Panc1 (cell line): ENCODE data around the gene SBF1. TPM values are rescaled to one million over a fixed set of nuclear protein-coding genes. Genes with fewer than 3 reads are reported as not detected.

Source experiments
- ATAC-seq: fragments of 200-7000 bp; cut with Tn5 transposase; 2 replicates; pipeline ENCODE4 v1.9.1; 2020; ENCODE audit warnings: mild to moderate bottlenecking, moderate library complexity
- BruUV-seq: library from RNA; stranded (reverse); fragments of 400-500 nt; replicated peaks from 2 replicates; lab custom pipeline; 2021; lab: Mats Ljungman, UMichigan
- CTCF ChIA-PET: fragments of 300-600 bp; sonication (Branson Sonifier 250); formaldehyde crosslinking; loops from one replicate; lab custom pipeline; 2022; ENCODE audit warnings: antibody characterized with exemption; lab: Charles Lee
- POLR2A ChIA-PET: fragments of 300-600 bp; sonication (Branson Sonifier 250); formaldehyde crosslinking; loops from one replicate; lab custom pipeline; 2022; ENCODE audit warnings: antibody characterized with exemption; lab: Charles Lee
- DNase-seq: peaks from one replicate; pipeline ENCODE4 v3.0.0-alpha.2; 2010; ENCODE audit warnings: low read depth, low spot score
- H3K27ac ChIP-seq: 2 replicates; pipeline ENCODE4 v1.5.1; 2011; ENCODE audit warnings: mild to moderate bottlenecking, low read length, inconsistent platforms
- H3K27me3 ChIP-seq: fragments of 200-500 bp; sonication (Bioruptor generic); 2 replicates; pipeline ENCODE4 v1.6.0; 2014; ENCODE audit warnings: low read length, inconsistent platforms; ENCODE audit not compliant: control insufficient read depth, insufficient read depth
- H3K36me3 ChIP-seq: fragments of 200-500 bp; sonication (Bioruptor generic); 2 replicates; pipeline ENCODE4 v1.5.1; 2014; ENCODE audit warnings: inconsistent platforms, mild to moderate bottlenecking, low read length, moderate library complexity; ENCODE audit not compliant: control insufficient read depth, insufficient read depth
- H3K4me1 ChIP-seq: 2 replicates; pipeline ENCODE4 v1.5.1; 2011; ENCODE audit warnings: inconsistent platforms, mild to moderate bottlenecking, low read length, moderate library complexity; ENCODE audit not compliant: control insufficient read depth, insufficient read depth
- H3K4me3 ChIP-seq, 2 experiments: 2 replicates each; pipeline ENCODE4 v1.5.1; 2011 to 2012; ENCODE audit warnings: low read depth in 2 of 2, low read length in 2 of 2, mild to moderate bottlenecking in 2 of 2, inconsistent platforms in 1 of 2, moderate library complexity in 1 of 2
- H3K9me3 ChIP-seq: fragments of 200-500 bp; sonication (Bioruptor generic); 2 replicates; pipeline ENCODE4 v1.5.1; 2014; ENCODE audit warnings: low read depth, mild to moderate bottlenecking, inconsistent platforms, low read length, moderate library complexity; ENCODE audit not compliant: control insufficient read depth, insufficient read depth
- POLR2AphosphoS5 ChIP-seq: IDR thresholded peaks from 2 replicates; pipeline ENCODE4 v1.6.1; 2012; ENCODE audit warnings: mild to moderate bottlenecking, low read depth, low read length, moderate library complexity
- SIN3A ChIP-seq: IDR thresholded peaks from 2 replicates; pipeline ENCODE4 v1.6.1; 2012; ENCODE audit warnings: low read depth, mild to moderate bottlenecking, low read length, moderate library complexity, borderline replicate concordance; ENCODE audit not compliant: insufficient read depth
- TCF7L2 ChIP-seq: IDR thresholded peaks from 2 replicates; pipeline ENCODE4 v1.6.1; 2011; ENCODE audit warnings: mild to moderate bottlenecking, low read depth, low read length, inconsistent platforms
- in situ Hi-C: cut with HindIII; loops from 2 replicates; pipeline ENCODE4 v1.10.0; 2016; ENCODE audit warnings: low sequenced_read_pairs, low pct_unique_long_range_greater_than_20kb
- intact Hi-C: fragments of 100-400 bp; cut with micrococcal nuclease; formaldehyde crosslinking; loops from one replicate; pipeline ENCODE4 v1.10.0; 2022; ENCODE audit not compliant: unreplicated experiment
- total RNA-seq: library from RNA; stranded (reverse); gene quantifications from one replicate; pipeline ENCODE4 v1.2.1, GENCODE V29; 2021; ENCODE audit not compliant: unreplicated experiment
- TF ChIP-seq, protein P1 (sequence below): fragments of 450-650 bp; IDR thresholded peaks from 2 replicates; pipeline ENCODE4 v1.5.1; 2017; ENCODE audit warnings: mild to moderate bottlenecking
- TF ChIP-seq, protein P2 (sequence below), 2 experiments: IDR thresholded peaks; 2 replicates each; pipeline ENCODE4 v1.6.1; 2011 to 2012; ENCODE audit warnings: low read depth in 2 of 2, control low read depth in 1 of 2, low read length in 1 of 2, mild to moderate bottlenecking in 1 of 2, moderate library complexity in 1 of 2; ENCODE audit not compliant: insufficient read depth in 1 of 2

SBF1 gene
- total RNA-seq, 1 experiment from 2014 or later: 59.2 TPM

DNA sequence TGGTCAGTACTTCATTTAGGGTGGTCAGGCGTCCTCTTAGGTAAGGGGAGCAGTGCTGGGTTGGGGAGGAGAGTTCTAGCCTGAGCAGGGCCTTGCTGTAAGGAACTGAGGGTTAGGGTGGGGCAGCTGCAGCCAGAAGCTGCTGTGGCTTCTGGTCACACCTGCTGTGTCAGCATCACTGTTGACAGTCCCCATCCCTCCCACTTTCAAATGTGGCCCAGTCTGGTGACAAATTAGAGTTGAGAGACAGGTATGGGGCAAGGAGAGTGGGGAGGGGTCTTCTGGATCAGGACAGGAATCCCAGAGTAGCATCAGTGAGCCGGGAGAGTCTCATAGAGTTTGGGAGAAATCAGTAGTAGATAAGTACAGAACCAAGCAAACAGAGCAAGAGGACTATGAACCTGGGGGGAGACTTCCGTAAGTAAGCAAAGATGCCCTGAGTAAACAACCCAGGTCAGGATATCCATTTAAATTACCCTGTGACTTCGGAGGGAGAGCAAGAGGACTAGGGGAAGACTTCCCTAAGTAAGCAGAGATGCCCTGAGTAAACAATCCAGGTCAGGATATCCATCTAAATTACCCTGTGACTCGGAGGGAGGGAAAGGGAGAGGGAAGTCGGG, 78.0 kb downstream of the SBF1 start:
- DNase-seq: no peak
- H3K27ac ChIP-seq: peak overlapping the region; percentile 17; the same call in 1 of the 2 replicates
- ChIA-PET CTCF (interaction anchor here (0.5 kb wide), 1 partner anchor 14 kb away, joined by 3 read pairs; no protein-coding TSS in a partner anchor), POLR2A (no interaction called here)
- peak; percentile 49; the same call in 1 of the 2 replicates for ATAC-seq
- in situ Hi-C loops (no loop called here), intact Hi-C loops (no loop called here)
- H3K4me3 ChIP-seq: no peak overlapping the region
- TF ChIP-seq, protein P1, sequence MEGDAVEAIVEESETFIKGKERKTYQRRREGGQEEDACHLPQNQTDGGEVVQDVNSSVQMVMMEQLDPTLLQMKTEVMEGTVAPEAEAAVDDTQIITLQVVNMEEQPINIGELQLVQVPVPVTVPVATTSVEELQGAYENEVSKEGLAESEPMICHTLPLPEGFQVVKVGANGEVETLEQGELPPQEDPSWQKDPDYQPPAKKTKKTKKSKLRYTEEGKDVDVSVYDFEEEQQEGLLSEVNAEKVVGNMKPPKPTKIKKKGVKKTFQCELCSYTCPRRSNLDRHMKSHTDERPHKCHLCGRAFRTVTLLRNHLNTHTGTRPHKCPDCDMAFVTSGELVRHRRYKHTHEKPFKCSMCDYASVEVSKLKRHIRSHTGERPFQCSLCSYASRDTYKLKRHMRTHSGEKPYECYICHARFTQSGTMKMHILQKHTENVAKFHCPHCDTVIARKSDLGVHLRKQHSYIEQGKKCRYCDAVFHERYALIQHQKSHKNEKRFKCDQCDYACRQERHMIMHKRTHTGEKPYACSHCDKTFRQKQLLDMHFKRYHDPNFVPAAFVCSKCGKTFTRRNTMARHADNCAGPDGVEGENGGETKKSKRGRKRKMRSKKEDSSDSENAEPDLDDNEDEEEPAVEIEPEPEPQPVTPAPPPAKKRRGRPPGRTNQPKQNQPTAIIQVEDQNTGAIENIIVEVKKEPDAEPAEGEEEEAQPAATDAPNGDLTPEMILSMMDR: no peak
- TF ChIP-seq TCF7L2: no peak
- TF ChIP-seq SIN3A: no peak
- no peak for TF ChIP-seq POLR2AphosphoS5
- TF ChIP-seq, protein P2, sequence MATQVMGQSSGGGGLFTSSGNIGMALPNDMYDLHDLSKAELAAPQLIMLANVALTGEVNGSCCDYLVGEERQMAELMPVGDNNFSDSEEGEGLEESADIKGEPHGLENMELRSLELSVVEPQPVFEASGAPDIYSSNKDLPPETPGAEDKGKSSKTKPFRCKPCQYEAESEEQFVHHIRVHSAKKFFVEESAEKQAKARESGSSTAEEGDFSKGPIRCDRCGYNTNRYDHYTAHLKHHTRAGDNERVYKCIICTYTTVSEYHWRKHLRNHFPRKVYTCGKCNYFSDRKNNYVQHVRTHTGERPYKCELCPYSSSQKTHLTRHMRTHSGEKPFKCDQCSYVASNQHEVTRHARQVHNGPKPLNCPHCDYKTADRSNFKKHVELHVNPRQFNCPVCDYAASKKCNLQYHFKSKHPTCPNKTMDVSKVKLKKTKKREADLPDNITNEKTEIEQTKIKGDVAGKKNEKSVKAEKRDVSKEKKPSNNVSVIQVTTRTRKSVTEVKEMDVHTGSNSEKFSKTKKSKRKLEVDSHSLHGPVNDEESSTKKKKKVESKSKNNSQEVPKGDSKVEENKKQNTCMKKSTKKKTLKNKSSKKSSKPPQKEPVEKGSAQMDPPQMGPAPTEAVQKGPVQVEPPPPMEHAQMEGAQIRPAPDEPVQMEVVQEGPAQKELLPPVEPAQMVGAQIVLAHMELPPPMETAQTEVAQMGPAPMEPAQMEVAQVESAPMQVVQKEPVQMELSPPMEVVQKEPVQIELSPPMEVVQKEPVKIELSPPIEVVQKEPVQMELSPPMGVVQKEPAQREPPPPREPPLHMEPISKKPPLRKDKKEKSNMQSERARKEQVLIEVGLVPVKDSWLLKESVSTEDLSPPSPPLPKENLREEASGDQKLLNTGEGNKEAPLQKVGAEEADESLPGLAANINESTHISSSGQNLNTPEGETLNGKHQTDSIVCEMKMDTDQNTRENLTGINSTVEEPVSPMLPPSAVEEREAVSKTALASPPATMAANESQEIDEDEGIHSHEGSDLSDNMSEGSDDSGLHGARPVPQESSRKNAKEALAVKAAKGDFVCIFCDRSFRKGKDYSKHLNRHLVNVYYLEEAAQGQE (IDR thresholded peaks at IDR 0.05; ENCODE audit: insufficient read depth in 1 of 2, low read depth in 2 of 2, low read length in 1 of 2): no peak
- H3K9me3 ChIP-seq: no peaks in the 10 kb centered on the region
- H3K4me1 ChIP-seq: peaks cover 12% of the 10 kb centered on the region
- no peaks in the 10 kb centered on the region for H3K27me3 ChIP-seq
- BruUV-seq: no TSS peak
- H3K36me3 ChIP-seq: no peaks in the 10 kb centered on the region; the same call in 1 of the 2 replicates

Other genes with a start within 250 kb of the SBF1 start
- 31.3 TPM for gene TUBGCP6, start 230.0 kb downstream of the SBF1 start, total RNA-seq
- 71.3 TPM for gene HDAC10, start 223.8 kb downstream of the SBF1 start, total RNA-seq
- 74.6 TPM for gene MAPK12, start 213.4 kb downstream of the SBF1 start, total RNA-seq
- 77.7 TPM for gene MAPK11, start 204.7 kb downstream of the SBF1 start, total RNA-seq
- gene PLXNB2, start 167.4 kb downstream of the SBF1 start, total RNA-seq: 227 TPM
- gene DENND6B, start 148.0 kb downstream of the SBF1 start, total RNA-seq: 5.8 TPM
- gene PPP6R2, start 131.7 kb downstream of the SBF1 start, total RNA-seq: 52.8 TPM
- gene ADM2, start 6.5 kb upstream of the SBF1 start, total RNA-seq: 3.9 TPM
- gene MIOX, start 11.8 kb upstream of the SBF1 start, total RNA-seq: 0.23 TPM
- gene LMF2, start 32.7 kb upstream of the SBF1 start, total RNA-seq: 54.2 TPM
- gene NCAPH2, start 33.2 kb upstream of the SBF1 start, total RNA-seq: 55.6 TPM
- gene SCO2, start 50.6 kb upstream of the SBF1 start, total RNA-seq: 14.2 TPM
- gene TYMP, start 55.0 kb upstream of the SBF1 start, total RNA-seq: 56.0 TPM
- gene KLHDC7B, start 70.9 kb upstream of the SBF1 start, total RNA-seq: 1.8 TPM
- not detected for gene SYCE3, start 87.9 kb upstream of the SBF1 start, total RNA-seq
- gene CPT1B, start 103.4 kb upstream of the SBF1 start, total RNA-seq: 18.4 TPM
- gene CHKB, start 107.8 kb upstream of the SBF1 start, total RNA-seq: 43.5 TPM
- gene MAPK8IP2, start 125.8 kb upstream of the SBF1 start, total RNA-seq: 38.4 TPM
- gene ARSA, start 153.1 kb upstream of the SBF1 start, total RNA-seq: 43.8 TPM
- gene SHANK3, start 197.8 kb upstream of the SBF1 start, total RNA-seq: 7.6 TPM